Stimulated activated CD8-positive, alpha-beta memory T cell treated with anti-CD3 and anti-CD28 coated beads, Interleukin-12 subunit alpha, Interleukin-12 subunit beta, amount 100 ng/mL, for 24 hours (primary cell): Measurements from ENCODE around the gene CTIF.

Experiments
- DNase-seq: peaks from one replicate; pipeline ENCODE4 v3.0.0-alpha.2; 2020; ENCODE audit errors: extremely low read depth

CTIF gene

GRCh38 chr18:48751727-48752468 is 213.1 kb downstream of the CTIF start:
- DNase-seq, result no peak

DNA sequence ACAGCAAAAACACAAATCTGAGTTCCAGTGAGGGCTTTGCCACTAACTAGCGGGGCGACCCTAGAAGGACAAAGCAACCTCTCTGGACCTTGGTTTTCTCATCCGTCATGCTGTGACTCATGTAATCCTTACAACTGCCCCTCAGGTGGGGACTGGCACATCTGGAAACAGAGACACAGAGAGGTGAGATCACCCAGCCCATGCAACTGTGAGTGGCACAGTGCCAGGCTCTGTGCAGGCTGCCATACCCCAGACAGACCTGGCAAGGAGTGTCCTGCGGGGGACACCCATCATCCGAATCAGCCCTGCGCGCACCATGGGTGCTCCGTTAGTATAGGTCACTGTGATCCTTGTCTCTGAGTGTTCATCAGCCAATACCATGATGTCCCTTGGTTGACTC is 213.6 kb downstream of the CTIF start:
- no peak for DNase-seq

- DNase-seq, result no peak
These were observed 214.1 kb downstream of the CTIF start for GRCh38 chr18:48752928-48753327.

DNA sequence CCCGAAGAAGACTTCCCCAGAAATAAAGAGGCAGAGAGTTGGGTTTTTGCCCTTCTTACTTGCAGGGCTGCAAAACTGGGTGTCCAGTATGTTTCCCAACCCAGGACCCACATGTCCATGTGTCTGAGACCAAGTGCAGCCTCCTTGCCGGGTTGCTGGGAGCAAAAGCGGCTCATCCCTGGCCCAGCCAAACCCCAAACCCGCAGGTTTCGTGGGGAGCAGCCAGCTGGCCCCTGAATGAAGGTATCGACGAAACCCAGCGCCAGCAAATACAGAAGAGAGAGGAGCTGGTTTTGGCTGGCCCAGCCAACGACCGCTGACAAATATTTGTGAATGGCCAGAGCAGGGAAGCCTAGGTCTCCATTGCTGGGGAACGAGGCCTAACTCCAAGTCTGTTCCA is 214.9 kb downstream of the CTIF start:
- DNase-seq, result no peak

GRCh38 chr18:48754559-48754958 is 215.7 kb downstream of the CTIF start:
- DNase-seq, result no peak

DNA sequence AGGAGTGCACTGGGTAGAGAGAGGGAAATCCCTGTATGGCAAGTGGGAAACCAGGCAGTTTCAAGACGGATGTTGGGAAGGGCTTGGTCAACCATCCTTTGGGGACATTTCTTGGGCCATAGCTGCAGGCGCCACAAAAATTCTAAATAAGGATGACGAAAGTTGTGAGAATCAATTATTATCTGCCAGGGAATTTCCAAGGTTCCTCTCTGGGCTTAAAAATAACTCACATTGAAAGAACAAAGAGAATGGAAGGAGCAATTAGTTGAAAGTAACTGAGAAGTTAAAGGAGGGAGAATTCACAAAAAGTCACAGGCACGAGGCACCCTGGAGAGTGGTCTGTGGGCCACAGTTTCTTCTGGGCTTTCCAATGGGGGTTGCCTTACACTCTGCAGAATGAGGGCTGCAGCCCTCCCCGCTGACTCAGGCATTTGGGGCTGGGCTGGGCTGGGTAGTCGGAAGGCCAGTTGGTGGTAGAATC is 216.2 kb downstream of the CTIF start:
- no peak for DNase-seq

DNA sequence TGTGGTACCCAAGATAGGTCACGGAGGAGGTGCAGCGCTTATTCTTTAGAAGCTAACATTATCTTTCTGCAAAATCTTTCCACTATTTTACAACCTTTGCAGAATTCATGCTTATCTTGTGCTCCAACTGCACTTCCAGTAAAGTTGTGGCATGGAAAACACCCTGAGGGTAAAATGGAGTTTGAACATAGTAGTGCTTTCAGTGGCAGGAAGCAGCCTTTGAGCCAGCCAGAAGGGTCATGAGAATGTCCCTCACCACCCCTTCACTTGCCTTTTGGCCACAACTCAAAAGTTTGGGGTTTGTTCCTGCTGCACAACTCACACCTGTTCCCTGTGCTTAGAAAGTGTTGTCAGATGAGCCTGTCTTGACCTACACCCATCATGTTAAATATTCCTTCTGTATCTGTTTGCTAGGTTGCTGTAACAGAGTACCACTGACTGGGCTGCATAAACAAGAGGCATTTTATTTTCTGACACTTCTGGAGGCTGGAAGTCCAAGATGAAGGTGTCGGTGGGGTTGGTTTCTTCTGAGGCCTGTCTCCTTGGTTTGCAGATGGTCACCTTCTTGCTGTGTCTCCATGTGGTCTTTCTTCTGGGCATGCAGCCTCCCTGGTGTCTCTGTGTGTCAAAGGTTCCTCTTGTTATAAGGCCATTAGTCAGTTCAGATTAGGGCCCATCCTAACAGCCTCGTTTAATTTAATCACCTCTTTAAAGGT is 217.8 kb downstream of the CTIF start:
- DNase-seq, result no peak

- no peak for DNase-seq
These were observed 218.5 kb downstream of the CTIF start for GRCh38 chr18:48757367-48757766.

GRCh38 chr18:48757906-48758305 is 219.1 kb downstream of the CTIF start:
- DNase-seq, result no peak

GRCh38 chr18:48761582-48761981 is 222.8 kb downstream of the CTIF start:
- no peak for DNase-seq

GRCh38 chr18:48762022-48762421 is 223.2 kb downstream of the CTIF start:
- DNase-seq, result no peak

DNA sequence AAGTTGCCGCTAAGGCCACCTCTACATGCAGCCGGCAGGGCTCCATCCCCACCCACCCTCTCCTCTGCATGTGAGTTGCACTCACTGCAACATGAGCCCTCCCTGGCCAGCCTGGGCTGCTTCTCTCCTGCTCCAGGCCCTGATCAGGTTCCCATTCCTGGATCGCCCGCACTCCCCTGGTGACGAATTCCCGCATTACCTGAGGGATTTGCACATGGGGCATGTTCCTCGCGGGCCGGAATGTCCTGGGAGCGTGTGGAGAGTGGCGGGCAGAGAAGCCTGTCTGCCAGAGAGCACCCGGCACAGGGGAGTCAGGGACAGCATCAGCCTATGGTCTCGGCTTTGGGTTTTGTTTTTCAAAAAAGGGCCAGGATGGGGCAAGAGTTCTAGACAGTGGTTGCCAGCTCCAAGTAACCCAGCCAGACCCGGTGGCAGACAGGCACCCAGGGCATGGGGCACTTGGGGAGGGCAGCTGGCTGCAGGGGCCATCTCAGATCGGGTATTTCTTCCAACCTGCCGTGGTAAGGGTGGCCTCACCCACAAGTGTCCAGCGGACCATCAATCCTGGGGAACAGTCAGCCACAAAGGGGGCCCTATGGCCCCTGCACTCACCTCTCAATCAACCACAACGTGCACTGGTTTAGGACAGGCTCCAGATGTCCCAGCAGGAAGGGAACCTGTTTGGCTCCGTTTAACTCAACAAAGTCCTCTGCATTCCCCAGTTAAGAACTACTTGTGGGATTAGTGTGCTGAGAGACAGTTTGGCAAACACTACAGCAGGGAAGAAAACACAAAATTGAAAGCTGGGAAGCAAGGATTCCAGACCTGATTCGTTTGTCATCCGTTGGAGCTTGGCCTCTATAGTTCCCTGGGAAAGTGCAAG is 224.2 kb downstream of the CTIF start:
- DNase-seq, result no peak

DNA sequence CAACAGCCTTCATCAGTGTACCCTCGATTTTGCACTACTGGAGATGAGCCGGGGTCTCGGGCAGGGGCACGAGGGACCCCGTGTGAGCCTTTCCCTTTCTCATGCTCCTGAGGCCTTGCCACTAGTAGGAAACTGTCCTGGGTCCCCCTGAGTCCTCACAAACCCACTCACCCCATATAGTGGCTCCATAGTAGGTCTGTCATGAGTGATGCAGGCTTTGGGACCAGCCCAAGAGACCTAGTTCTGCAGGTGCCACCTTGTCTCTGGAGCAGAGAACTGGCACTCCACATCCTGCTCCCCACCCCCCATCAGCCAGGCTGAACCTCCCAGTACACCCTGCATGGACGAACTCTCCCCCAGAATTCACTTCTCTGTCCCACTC is 224.9 kb downstream of the CTIF start:
- DNase-seq, result no peak

DNA sequence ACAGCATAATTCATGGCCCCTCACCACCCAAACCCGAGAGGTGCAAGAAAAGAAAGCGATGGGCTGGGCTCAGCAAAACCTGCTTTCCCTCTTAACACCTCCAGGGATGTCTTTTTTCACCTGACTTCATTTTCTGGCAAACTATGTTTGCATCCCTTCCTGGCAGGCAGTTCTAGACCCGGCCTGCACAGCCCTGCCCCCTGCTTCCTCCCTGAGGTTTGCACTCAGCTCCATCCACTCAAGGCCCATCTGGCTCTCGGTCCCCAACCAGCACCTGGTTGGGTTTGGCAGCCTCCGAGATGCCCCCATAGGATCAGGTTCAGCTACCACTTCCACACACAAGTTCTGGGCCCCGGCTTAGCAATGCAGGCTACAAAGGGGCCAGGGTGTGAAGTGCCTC is 226.2 kb downstream of the CTIF start:
- no peak for DNase-seq

DNA sequence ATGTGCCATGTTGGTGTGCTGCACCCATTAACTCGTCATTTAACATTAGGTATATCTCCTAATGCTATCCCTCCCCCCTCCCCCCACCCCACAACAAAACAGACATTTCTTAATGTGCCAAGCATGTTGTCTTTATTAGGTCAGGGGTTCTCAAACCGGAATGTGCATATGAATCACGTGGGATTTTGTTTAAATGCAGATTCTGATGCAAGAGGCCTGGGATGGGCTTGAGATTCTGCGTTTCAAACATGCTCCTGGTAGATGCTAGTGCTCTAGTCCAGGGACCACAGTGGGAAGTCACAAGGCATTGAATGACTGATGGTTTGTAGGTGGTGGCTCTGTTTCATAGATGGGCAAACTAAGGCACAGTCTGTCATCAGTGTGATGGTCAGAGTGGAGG is 227.2 kb downstream of the CTIF start:
- DNase-seq, result no peak

DNA sequence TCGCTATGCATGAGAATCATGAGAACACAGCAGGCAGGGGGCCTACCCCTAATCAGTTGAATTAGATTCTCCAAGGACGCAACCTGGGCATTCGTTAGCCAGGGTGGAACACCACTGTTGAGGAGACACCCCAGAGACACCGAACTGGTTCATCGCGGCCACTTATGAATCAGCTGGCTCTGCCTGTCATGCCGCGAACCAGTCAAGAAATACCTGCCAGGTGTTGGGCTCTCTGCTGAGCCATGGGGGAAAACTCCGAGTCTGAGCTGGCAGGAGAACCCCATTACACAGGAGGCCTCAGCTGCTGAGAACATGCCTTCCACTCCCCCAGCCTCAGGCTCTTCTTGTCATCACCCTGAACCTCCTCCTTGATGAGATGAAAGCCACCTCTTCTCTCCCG is 227.7 kb downstream of the CTIF start:
- DNase-seq, result no peak

- no peak for DNase-seq
These were observed 228.4 kb downstream of the CTIF start for GRCh38 chr18:48767090-48767690.

DNA sequence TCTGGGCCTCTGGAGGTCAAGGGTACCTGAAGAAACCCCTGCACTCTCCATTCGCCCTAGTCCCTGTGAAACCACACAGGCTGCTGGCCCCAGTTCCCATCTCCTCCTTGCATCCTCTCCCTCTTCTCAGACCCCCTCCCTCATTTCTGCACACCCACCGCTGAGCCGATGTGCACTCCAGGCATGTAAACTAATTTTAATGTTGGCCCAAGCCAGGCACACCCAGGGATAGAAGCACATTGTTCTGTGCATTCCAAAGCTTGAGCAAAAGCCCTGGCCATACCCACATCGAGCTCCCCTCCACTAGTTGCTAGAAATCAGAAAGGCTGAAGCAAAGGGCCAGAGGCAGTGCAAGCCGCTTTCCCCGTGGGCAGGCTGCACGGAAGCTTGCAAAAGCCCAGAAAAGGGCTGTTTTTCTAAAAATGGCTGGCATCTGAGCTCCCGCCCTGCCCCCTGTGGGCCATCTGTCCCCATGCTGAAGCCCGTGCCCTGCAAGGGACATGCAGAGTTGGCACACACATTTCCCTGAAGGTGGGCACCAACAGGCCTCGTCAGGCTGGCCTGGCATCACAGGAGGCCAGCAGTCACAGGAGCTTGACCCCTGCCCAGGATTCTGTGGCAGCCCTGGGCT is 230.3 kb downstream of the CTIF start:
- no peak for DNase-seq

GRCh38 chr18:48770243-48770642 is 231.4 kb downstream of the CTIF start:
- no peak for DNase-seq

DNA sequence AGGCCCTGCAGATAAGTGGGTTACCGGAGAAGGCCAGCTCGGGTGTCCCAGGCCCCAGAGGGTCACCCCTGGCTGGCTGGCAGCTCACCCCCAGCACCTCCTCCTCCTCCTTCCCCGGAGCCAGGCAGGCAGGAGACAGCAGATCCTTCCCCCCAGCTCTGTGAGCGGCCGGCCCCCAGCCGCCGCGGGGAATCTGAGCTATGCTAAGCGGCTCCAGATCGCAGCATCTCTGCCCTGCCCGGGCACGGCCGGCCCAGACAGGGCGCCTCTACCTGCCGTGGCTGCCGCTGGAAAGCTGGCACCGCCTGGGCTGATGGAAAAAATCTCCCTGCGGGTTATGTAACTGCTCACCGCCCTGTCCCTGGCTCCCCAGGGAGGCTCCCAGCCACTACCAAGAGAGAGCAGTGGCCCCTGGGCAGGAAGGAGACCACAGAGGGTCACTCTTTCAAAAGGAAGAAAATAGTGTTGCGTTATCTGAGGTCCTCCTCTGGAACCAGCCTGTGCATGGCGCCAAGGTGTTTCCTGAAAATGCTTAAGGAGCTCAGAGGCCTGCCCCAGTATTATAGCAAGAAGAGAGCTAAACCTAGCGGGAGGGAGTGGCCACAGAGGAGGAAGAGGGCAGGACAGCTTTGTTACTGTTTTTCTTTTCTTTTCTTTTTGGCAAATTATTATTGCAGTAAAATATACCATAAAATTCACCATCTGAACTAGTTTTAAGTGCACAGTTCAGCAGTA is 233.0 kb downstream of the CTIF start:
- no peak for DNase-seq

DNA sequence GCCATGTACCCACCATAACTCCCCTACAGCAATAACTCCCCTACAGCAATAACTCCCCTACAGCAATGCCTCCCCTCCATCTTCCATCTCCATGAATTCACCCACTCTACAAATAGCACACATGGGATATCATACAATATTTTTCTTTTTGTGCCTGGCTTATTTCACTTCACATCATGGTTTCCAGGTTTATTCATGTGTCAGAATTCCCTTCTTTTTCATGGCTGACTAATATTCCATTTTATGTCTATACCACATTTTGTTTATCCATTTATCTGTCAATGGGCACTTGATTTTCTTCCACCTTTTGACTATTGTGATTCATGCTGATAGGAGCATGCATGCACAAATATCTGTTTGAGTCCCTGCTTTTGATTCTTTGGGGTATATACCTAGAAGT is 233.6 kb downstream of the CTIF start:
- no peak for DNase-seq
